Dermis lymphatic vessel endothelial cell (primary cell): ENCODE results near the gene HSD17B13. TPM values are rescaled to one million over a fixed set of nuclear protein-coding genes. Genes with fewer than 3 reads are reported as not detected.

Experiments
- total RNA-seq: library from RNA; depleted of rRNA; stranded (reverse); fragments of >200 nt; gene quantifications from 2 replicates; pipeline ENCODE4 v1.2.1, GENCODE V29; 2014

Gene HSD17B13
- under 0.01 and 0.09 TPM in 2 replicates for total RNA-seq

DNA sequence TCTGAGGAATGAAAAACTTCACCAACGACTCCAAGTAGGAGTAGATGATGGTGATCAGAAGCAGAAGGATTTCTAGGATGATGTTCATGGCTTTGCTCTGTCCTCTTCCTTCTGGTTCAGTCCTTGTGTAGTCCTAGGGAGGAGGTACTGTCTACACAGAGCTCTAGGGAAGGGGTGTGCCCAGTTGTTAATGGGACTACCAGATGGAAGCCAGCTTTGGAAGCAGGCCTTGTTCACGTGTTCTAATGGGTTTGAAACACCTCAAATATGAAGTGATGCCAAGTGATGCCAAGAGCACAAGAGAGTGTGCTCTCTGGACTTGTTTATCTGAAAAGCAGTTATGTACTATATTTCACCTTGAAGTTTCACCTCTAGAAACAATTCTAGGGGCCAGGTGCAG lies at the start of gene HSD17B13:
Gene HSD17B13, minus strand, starts transcription at position 129 of the 400 bp plus-strand sequence. Its CDS starts 41 bp downstream, at position 88.

Other genes starting within 250 kb of the HSD17B13 start
- 9.8 and 10.5 TPM in 2 replicates for gene KLHL8, start 102.3 kb downstream of the HSD17B13 start, total RNA-seq
- 54.6 and 69.1 TPM in 2 replicates for gene HSD17B11, start 68.3 kb upstream of the HSD17B13 start, total RNA-seq
- 15.4 and 17.2 TPM in 2 replicates for gene NUDT9, start 99.7 kb upstream of the HSD17B13 start, total RNA-seq
- 0.87 and 1.5 TPM in 2 replicates for gene SPARCL1, start 206.5 kb upstream of the HSD17B13 start, total RNA-seq